ENCODE data around the gene ZNF614.
"Not testable (repeated sequence)": the region's sequence is repeated elsewhere in the genome, so short reads cannot be mapped to it uniquely, and the experiment has no call there.

Gene ZNF614

DNA sequence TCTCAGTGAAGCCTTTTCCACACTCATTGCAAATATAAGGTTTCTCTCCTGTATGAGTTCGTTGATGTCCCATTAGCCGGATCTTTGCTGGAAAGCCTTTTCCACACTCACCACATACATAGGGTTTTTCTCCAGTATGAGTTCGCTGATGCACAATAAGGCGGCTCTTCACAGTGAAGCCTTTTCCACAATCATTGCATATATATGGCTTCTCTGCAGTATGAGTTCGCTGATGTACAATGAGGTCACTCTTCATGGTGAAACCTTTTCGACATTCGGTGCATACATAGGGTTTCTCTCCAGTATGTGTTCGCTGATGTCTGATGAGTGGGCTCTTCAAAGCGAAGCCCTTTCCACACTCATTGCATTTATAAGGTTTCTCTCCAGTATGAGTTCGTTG, 34.8 kb downstream of the ZNF614 start:
- DNase-seq (ENCODE audit: low read depth in 2 of 3, low spot score in 1 of 3) = no peak

DNA sequence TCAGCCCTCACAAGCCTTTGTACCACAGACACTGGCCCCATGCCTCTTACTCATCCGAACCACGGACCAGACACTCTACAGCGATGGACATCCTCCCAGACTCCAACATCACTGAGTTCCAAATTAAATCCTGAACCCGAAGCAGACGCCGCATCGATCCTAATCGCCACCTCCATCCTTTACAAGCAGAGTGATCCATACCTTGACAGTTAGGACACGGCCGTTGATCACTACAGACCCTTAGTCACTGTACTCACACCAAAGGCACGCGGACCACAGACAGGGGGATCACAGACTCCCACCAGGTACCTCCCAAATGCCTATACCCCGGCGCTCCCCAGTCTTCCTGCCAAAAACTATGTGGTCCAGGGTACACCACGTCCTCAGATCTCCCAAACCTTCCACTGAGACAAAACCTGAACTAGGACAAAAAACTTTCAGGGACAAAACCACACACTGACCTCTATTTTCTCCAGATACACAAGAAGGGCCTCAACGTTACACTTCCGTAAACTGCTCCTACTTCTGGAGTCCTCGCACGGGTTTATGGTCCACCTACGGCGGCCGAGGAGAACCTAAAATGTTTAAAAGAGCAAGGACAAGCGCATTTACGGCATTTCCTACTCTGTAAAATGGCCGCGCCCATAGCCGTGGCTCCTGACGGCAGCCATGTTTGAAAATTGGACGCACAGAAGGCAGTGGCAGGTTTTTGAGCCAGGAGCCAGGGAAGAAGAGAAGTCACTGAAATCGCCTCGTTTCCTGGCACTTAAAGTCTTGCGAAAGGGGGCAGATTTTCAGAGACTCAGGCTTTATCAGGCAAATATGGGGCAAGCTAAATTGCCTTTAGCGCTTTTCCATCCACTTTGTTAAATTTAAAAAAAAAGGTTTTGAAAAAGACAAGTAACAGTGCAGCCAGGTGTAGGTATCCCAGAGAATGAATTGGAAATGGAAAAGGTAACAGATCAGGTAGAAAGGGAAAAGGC, 41.6 kb downstream of the ZNF614 start, which contains the start of gene ZNF350:
TSS of gene ZNF350 (minus strand) at position 532 of the 983 bp plus-strand sequence. CDS start 12,480 bp downstream, outside the sequence.
- peak; percentile 77 to 83 (median 78) for DNase-seq (ENCODE audit: low read depth in 2 of 3, low spot score in 1 of 3)

- no peak for DNase-seq (ENCODE audit: low read depth in 2 of 3, low spot score in 1 of 3)
Measured at GRCh38 chr19:51983361-51983760, 44.8 kb downstream of the ZNF614 start.

GRCh38 chr19:51980926-51981325, 47.3 kb downstream of the ZNF614 start:
- not testable (repeated sequence) for DNase-seq (ENCODE audit: low read depth in 2 of 3, low spot score in 1 of 3)

DNA sequence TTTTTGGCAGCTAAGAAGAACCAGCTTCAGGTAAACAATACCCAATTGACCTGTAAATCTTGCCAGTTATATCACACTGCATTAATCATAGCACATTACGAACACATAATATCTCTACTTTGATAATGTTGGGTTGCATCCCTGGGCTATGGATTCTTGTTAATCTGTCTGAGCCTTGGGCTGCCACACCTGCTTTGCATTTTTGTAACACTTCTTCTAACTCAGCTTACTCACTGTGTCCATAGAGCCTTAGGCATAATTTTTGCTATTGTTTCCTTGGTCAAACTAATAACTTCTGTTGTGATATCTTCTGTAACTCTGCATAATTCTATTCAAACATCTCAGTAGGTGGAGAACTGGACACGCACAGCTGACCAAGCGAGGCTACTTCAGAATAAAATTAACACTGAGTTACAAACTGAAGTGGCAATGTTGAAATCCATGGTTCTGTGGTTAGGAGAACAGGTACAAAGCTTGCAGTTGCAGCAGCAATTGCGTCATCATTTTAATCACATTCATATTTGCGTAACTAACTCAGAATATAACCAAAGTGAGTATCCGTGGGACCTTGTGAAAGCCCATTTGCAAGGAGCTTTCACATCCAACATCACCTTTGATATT, 48.0 kb downstream of the ZNF614 start:
- no peak for DNase-seq (ENCODE audit: low read depth in 2 of 3, low spot score in 1 of 3)

DNA sequence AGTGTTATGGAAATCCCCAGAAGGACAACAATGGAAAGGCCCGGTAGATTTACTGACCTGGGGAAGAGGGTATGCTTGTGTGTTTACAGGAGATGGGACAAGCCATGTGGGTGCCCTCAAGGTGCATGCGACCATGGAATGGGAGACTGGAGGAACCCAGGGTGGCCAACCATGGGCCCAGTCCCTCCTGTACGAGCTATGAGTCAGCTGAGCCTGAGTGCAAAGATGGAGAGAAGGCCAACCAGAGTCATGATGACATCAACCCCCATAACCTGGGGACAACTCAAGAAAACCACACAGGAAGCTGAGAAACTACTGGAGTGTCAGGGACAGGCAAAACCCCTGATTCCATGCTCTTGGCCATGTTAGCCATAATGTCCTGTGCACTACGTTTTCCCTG, 49.3 kb downstream of the ZNF614 start:
- DNase-seq (ENCODE audit: low read depth in 2 of 3, low spot score in 1 of 3) = no peak

DNA sequence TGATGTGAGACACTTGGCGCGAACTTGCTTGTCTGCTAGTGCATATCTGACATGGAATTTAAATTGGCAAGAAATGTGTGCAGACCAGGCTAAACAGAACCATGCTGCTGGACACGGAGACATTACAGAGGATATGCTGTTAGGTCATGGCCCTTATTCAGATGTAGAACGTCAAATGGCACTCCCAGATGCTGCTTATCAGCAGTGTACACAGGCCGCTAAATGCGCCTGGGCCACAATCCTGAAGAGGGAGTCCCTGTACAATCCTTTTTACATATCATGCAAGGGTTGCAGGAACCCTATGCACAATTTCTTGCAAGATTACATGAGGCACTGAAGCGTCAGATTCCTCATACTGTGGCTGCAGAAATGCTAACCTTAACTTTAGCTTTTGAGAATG, 50.8 kb downstream of the ZNF614 start:
- no peak for DNase-seq (ENCODE audit: low read depth in 2 of 3, low spot score in 1 of 3)

DNA sequence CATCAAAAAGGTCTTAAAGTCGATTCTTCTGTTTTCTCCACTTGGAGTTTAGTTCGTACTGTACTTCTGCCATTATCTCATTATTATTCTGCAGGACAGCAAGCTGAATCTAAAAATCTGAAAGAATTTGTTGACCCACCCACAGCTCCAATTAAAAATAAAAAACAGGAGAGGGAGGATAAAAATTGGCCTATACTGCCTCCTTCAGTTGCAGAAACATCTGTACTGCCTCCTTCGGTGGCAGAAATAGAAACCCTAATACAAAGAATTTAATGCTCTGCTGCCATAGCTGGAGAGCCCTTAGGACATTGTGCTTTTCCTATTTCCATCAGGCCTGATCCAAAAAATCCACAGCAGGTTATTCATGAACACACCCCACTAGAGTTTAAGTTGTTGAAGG, 51.3 kb downstream of the ZNF614 start:
- no peak for DNase-seq (ENCODE audit: low read depth in 2 of 3, low spot score in 1 of 3)

DNA sequence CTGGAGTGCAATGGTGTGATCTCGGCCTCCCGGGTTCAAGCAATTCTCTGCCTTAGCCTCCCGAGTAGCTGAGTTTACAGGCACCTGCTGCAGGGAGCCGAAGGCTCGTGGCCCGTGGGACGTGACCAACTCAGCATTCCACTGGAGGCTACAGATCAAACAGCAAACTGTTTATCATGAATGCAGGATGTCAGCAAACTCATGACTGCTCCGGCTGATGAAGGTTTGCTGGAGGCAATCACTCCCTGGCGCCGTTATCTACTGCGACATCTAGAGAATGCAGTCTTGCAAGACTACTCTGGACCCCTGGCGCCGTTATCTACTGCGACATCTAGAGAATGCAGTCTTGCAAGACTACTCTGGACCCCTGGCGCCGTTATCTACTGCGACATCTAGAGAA, 52.4 kb downstream of the ZNF614 start:
- not testable (repeated sequence) for DNase-seq (ENCODE audit: low read depth in 2 of 3, low spot score in 1 of 3)

GRCh38 chr19:51971624-51972023, 56.6 kb downstream of the ZNF614 start:
- DNase-seq (ENCODE audit: low read depth in 2 of 3, low spot score in 1 of 3) = no peak

GRCh38 chr19:51970718-51971117, 57.5 kb downstream of the ZNF614 start:
- no peak for DNase-seq (ENCODE audit: low read depth in 2 of 3, low spot score in 1 of 3)

DNA sequence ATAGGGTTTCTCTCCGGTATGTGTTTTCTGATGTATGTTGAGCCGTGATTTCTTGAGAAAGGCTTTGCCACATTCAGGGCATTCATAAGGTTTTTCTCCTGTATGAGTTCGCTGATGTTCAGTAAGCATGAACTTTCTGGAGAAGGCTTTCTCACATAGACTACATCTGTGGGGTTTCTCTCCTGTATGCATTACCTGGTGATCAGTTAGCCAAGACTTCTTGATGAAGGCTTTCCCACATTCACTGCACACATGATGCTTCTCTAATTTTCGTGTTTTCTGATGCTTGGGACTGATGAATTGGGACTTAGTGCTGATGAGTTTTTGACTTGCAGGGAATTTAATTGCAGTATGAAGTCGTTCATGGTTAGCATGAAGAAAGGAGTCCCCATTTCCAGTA, 62.6 kb downstream of the ZNF614 start:
- no peak for DNase-seq (ENCODE audit: low read depth in 2 of 3, low spot score in 1 of 3)
